H1 (cell line): ENCODE data around the gene IL32. TPM values are rescaled to one million over a fixed set of nuclear protein-coding genes. Genes with fewer than 3 reads are reported as not detected.

Source experiments
- CBX8 ChIP-seq: fragments of 300-800, 300-1000 bp; sonication (generic); IDR thresholded peaks from 2 replicates; pipeline ENCODE4 v1.7.1; 2016; ENCODE audit warnings: low read depth, low read length, borderline replicate concordance
- RXRA ChIP-seq: IDR thresholded peaks from 2 replicates; pipeline ENCODE4 v1.6.1; 2011; ENCODE audit warnings: low read depth, mild to moderate bottlenecking, low read length, moderate library complexity; ENCODE audit not compliant: insufficient read depth
- SAP30 ChIP-seq: fragments of 300-600 bp; sonication (generic); IDR thresholded peaks from 2 replicates; pipeline ENCODE4 v1.7.1; 2012; ENCODE audit warnings: low read length, moderate library complexity, mild to moderate bottlenecking, inconsistent platforms; ENCODE audit not compliant: insufficient read depth, insufficient replicate concordance
- SIN3A ChIP-seq, 2 experiments: IDR thresholded peaks in 1 of 2; conservative IDR thresholded peaks in 1 of 2; 2 replicates each; pipeline ENCODE4 v1.6.1; 2011 to 2012; ENCODE audit warnings: low read length in 2 of 2, improper control_type of control experiment in 1 of 2, low read depth in 1 of 2, mild to moderate bottlenecking in 1 of 2
- SP2 ChIP-seq: IDR thresholded peaks from 2 replicates; pipeline ENCODE4 v1.6.1; 2012; ENCODE audit warnings: mild to moderate bottlenecking, low read length, inconsistent platforms
- SP4 ChIP-seq: IDR thresholded peaks from 2 replicates; pipeline ENCODE4 v1.6.1; 2012; ENCODE audit warnings: low read length, inconsistent platforms
- polyA plus RNA-seq, 7 experiments: library from polyadenylated mRNA; depleted of rRNA in 3 of 7; stranded (reverse) in 5 of 7; unstranded in 2 of 7; fragments of >200 nt in 5 of 7; fragments of 200-250 nt in 2 of 7; gene quantifications; 1 replicate in 5 of 7; 2 replicates in 1 of 7; 4 replicates in 1 of 7; pipeline versions ENCODE4 v1.2.1 to v1.2.3, GENCODE V29; 2011 to 2013; ENCODE audit warnings: missing spikeins in 2 of 7, mixed read lengths in 2 of 7
- total RNA-seq: library from RNA; stranded (reverse); fragmentation: NEBNext Ultra II Directional; extraction: Animal tissue kit (Norgen Biotek cat#: 25700); gene quantifications from 2 replicates; pipeline ENCODE4 v1.2.1, GENCODE V29; 2021

IL32 gene
- total and polyA plus RNA-seq, 2 of the 8 experiments (the other 6 are each of a cell fraction or from before 2014, with no cell fraction given), result 2.7 to 5.0 TPM

GRCh38 chr16:3057181-3058138, 8.0 kb upstream of the IL32 start (continued):
- TF ChIP-seq SP2 (no peak), RXRA (no peak), SIN3A (conservative IDR thresholded peaks at IDR 0.05 in 1 of 2, IDR thresholded peaks at IDR 0.05 in 1 of 2; ENCODE audit: low read depth in 1 of 2, low read length in 2 of 2) (no peak), SP4 (no peak), SAP30 (no peak), CBX8 (no peak)
